Stimulated activated naive B cell treated with anti-CD40 and anti-IgM and Interleukin-4, amounts not matched to agents 10 μg/mL and 1 μg/mL and 100 μg/mL, for 72 hours (primary cell): Measurements from ENCODE around the gene NUTM2F.
A peak's percentile ranks its signal among the peaks of the same experiment; 100 is the strongest.
"Not testable (repeated sequence)": the region's sequence is repeated elsewhere in the genome, so short reads cannot be mapped to it uniquely, and the experiment has no call there.

Source experiments
- ATAC-seq, 2 donors: fragments of 150-1000 bp; cut with Tn5 transposase; replicated peaks; 2 replicates each; pipeline ENCODE4 v1.10.0; 2021; ENCODE audit warnings: moderate library complexity in 1 of 2
- DNase-seq: peaks from one replicate; pipeline ENCODE4 v3.0.0; 2021
- H3K27ac Mint-ChIP-seq: one replicate; pipeline ENCODE4 v1.8.0; 2022; ENCODE audit warnings: mild to moderate bottlenecking, mixed read lengths
- H3K27me3 Mint-ChIP-seq, 2 donors: one replicate each; pipeline ENCODE4 v1.8.0; 2022; ENCODE audit warnings: mixed read lengths in 2 of 2
- H3K36me3 Mint-ChIP-seq, 2 donors: one replicate each; pipeline ENCODE4 v1.8.0; 2022; ENCODE audit warnings: mixed read lengths in 2 of 2, mild to moderate bottlenecking in 1 of 2
- H3K4me1 Mint-ChIP-seq, 2 donors: one replicate each; pipeline ENCODE4 v1.8.0; 2022; ENCODE audit warnings: mixed read lengths in 2 of 2, mild to moderate bottlenecking in 1 of 2
- H3K4me3 Mint-ChIP-seq, 2 donors: one replicate each; pipeline ENCODE4 v1.8.0; 2022; ENCODE audit warnings: mild to moderate bottlenecking in 2 of 2, mixed read lengths in 2 of 2, moderate library complexity in 1 of 2
- H3K9me3 Mint-ChIP-seq, 2 donors: one replicate each; pipeline ENCODE4 v1.8.0; 2022; ENCODE audit warnings: mixed read lengths in 2 of 2, mild to moderate bottlenecking in 1 of 2

The NUTM2F gene

GRCh38 chr9:94328544-94328943, at the start of gene NUTM2F:
NUTM2F (minus strand) TSS chr9:94328644; CDS start chr9:94328623, 21 bp downstream.
- H3K4me1 Mint-ChIP-seq, H3K4me3 Mint-ChIP-seq, DNase-seq, H3K36me3 Mint-ChIP-seq, ATAC-seq, H3K9me3 Mint-ChIP-seq, H3K27me3 Mint-ChIP-seq: not testable (repeated sequence)
- H3K27ac Mint-ChIP-seq = peak within 1 kb of the TSS; percentile 9

GRCh38 chr9:94375197-94375596, 46.8 kb upstream of the NUTM2F start:
- ATAC-seq (peak; percentile 50 to 51), DNase-seq (peak; percentile 1)
- not testable (repeated sequence) for H3K27me3 Mint-ChIP-seq, H3K9me3 Mint-ChIP-seq, H3K36me3 Mint-ChIP-seq, H3K4me1 Mint-ChIP-seq
- Mint-ChIP-seq H3K4me3 (peak overlapping the region; percentile 83), H3K27ac (peak overlapping the region; percentile 88)

- H3K27me3 Mint-ChIP-seq, H3K36me3 Mint-ChIP-seq, H3K4me1 Mint-ChIP-seq, H3K9me3 Mint-ChIP-seq: not testable (repeated sequence)
- ATAC-seq (peak; percentile 94 to 95), DNase-seq (peak; percentile 92)
- peak overlapping the region; percentile 95 for H3K27ac Mint-ChIP-seq
- H3K4me3 Mint-ChIP-seq = peak overlapping the region; percentile 89 to 92
Observed at GRCh38 chr9:94374176-94375056, 46.0 kb upstream of the NUTM2F start.

GRCh38 chr9:94373779-94374175, 45.3 kb upstream of the NUTM2F start:
- H3K9me3 Mint-ChIP-seq, ATAC-seq, H3K4me1 Mint-ChIP-seq, H3K27me3 Mint-ChIP-seq, H3K36me3 Mint-ChIP-seq, DNase-seq: not testable (repeated sequence)
- Mint-ChIP-seq H3K4me3 (peak overlapping the region; percentile 89 to 92), H3K27ac (peak overlapping the region; percentile 95)

GRCh38 chr9:94370266-94370665, 41.8 kb upstream of the NUTM2F start:
- not testable (repeated sequence) for ATAC-seq, H3K4me1 Mint-ChIP-seq, H3K27me3 Mint-ChIP-seq, DNase-seq, H3K4me3 Mint-ChIP-seq, H3K36me3 Mint-ChIP-seq, H3K27ac Mint-ChIP-seq, H3K9me3 Mint-ChIP-seq

- not testable (repeated sequence) for H3K36me3 Mint-ChIP-seq, H3K4me3 Mint-ChIP-seq, DNase-seq, H3K27me3 Mint-ChIP-seq, H3K4me1 Mint-ChIP-seq, ATAC-seq, H3K27ac Mint-ChIP-seq, H3K9me3 Mint-ChIP-seq
Observed at GRCh38 chr9:94364093-94364614, 35.7 kb upstream of the NUTM2F start.

GRCh38 chr9:94357158-94357557, 28.7 kb upstream of the NUTM2F start:
- not testable (repeated sequence) for H3K27ac Mint-ChIP-seq, H3K36me3 Mint-ChIP-seq, ATAC-seq, H3K4me3 Mint-ChIP-seq, H3K4me1 Mint-ChIP-seq, H3K9me3 Mint-ChIP-seq, DNase-seq, H3K27me3 Mint-ChIP-seq

- not testable (repeated sequence) for H3K4me1 Mint-ChIP-seq, H3K9me3 Mint-ChIP-seq, H3K4me3 Mint-ChIP-seq, H3K27ac Mint-ChIP-seq, H3K36me3 Mint-ChIP-seq, DNase-seq, ATAC-seq, H3K27me3 Mint-ChIP-seq
Observed at GRCh38 chr9:94351901-94352723, 23.7 kb upstream of the NUTM2F start.

GRCh38 chr9:94348754-94349153, 20.3 kb upstream of the NUTM2F start:
- not testable (repeated sequence) for H3K9me3 Mint-ChIP-seq, H3K36me3 Mint-ChIP-seq, DNase-seq, ATAC-seq, H3K27ac Mint-ChIP-seq, H3K4me1 Mint-ChIP-seq, H3K27me3 Mint-ChIP-seq, H3K4me3 Mint-ChIP-seq

- H3K4me3 Mint-ChIP-seq, H3K4me1 Mint-ChIP-seq, ATAC-seq, H3K27me3 Mint-ChIP-seq, H3K27ac Mint-ChIP-seq, DNase-seq, H3K36me3 Mint-ChIP-seq, H3K9me3 Mint-ChIP-seq: not testable (repeated sequence)
Observed at GRCh38 chr9:94347451-94347850, 19.0 kb upstream of the NUTM2F start.

GRCh38 chr9:94341703-94342102, 13.3 kb upstream of the NUTM2F start:
- not testable (repeated sequence) for DNase-seq, H3K27me3 Mint-ChIP-seq, H3K4me3 Mint-ChIP-seq, H3K9me3 Mint-ChIP-seq, H3K27ac Mint-ChIP-seq, H3K4me1 Mint-ChIP-seq, H3K36me3 Mint-ChIP-seq
- peak; percentile 82 to 96 for ATAC-seq

- H3K27me3 Mint-ChIP-seq, H3K27ac Mint-ChIP-seq, H3K36me3 Mint-ChIP-seq, H3K9me3 Mint-ChIP-seq, ATAC-seq, H3K4me1 Mint-ChIP-seq, DNase-seq, H3K4me3 Mint-ChIP-seq: not testable (repeated sequence)
Observed at GRCh38 chr9:94340750-94341149, 12.3 kb upstream of the NUTM2F start.

GRCh38 chr9:94339657-94340056, 11.2 kb upstream of the NUTM2F start:
- not testable (repeated sequence) for H3K27ac Mint-ChIP-seq

GRCh38 chr9:94338723-94339122, 10.3 kb upstream of the NUTM2F start:
- not testable (repeated sequence) for DNase-seq, H3K4me1 Mint-ChIP-seq, H3K27ac Mint-ChIP-seq, ATAC-seq, H3K4me3 Mint-ChIP-seq, H3K9me3 Mint-ChIP-seq, H3K36me3 Mint-ChIP-seq, H3K27me3 Mint-ChIP-seq

More at GRCh38 chr9:94339657-94340056, 11.2 kb upstream of the NUTM2F start:
- not testable (repeated sequence) for DNase-seq, H3K27me3 Mint-ChIP-seq, H3K4me1 Mint-ChIP-seq, H3K9me3 Mint-ChIP-seq, ATAC-seq, H3K36me3 Mint-ChIP-seq, H3K4me3 Mint-ChIP-seq
